ENCODE results near the gene ATP6V1B1.

DNA sequence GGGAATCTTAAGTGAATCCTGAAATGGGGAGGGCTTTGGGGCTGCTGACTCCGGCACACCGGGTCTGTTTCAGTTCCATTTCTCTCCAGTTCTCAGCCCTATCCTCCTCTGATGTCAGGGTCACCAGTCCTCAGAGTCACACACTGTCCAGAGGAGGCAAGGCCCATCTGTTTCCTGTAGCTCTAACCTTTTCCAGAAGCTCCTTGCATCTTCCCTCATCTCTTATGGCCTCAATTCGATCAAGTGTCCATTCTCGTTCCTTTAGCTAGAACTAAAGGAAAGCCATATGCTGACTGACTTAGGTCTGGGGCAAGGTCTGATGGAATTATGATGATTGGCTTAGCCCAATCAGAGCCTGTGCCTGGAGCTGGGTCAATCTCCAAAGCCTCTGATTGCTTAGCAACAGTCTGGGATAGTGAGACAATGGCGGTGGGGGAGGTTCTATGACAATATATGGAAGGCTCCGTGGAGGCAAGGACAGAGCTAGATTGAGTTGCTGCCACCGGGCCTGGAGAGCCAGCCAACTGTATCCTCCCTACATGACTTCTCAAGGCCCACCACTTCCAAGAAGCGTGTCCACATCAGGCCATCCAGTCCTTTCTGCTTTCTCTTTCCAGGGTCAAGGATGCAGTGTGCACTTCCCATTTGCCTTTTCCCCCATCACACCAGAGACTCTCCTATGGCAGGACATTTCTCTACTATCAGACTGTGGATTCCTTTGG, 48.0 kb downstream of the ATP6V1B1 start:
- TF ChIP-seq, protein P1, sequence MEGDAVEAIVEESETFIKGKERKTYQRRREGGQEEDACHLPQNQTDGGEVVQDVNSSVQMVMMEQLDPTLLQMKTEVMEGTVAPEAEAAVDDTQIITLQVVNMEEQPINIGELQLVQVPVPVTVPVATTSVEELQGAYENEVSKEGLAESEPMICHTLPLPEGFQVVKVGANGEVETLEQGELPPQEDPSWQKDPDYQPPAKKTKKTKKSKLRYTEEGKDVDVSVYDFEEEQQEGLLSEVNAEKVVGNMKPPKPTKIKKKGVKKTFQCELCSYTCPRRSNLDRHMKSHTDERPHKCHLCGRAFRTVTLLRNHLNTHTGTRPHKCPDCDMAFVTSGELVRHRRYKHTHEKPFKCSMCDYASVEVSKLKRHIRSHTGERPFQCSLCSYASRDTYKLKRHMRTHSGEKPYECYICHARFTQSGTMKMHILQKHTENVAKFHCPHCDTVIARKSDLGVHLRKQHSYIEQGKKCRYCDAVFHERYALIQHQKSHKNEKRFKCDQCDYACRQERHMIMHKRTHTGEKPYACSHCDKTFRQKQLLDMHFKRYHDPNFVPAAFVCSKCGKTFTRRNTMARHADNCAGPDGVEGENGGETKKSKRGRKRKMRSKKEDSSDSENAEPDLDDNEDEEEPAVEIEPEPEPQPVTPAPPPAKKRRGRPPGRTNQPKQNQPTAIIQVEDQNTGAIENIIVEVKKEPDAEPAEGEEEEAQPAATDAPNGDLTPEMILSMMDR (IDR thresholded peaks at IDR 0.05) = no peak
- TF ChIP-seq POLR2A (IDR thresholded peaks at IDR 0.05) = no peak
